ENCODE data around the gene SORCS3. TPM values are rescaled to one million over a fixed set of nuclear protein-coding genes. Genes with fewer than 3 reads are reported as not detected.

The SORCS3 gene
- total RNA-seq, 1 experiment from 2014 or later: not detected

DNA sequence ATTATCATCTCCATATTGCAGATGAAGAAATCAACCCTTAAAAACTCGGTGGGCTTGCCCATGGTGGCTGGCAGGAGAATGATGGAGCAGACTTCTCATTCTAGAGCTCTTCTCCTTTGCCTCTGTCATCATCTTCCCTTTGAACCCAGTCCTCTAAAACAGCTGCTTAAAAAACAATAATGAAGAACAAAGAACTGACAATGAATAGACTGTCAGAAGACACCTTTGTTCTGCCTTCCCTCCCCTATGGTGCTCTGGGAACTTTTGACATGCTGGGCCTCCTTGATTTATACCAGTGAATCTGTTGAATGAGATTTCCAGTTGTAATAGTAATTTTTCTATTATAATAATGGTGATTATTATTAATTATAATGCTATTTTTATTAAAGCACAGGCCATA lies 103.0 kb downstream of the SORCS3 start:
- no peak overlapping the region for H3K27ac ChIP-seq
- intact Hi-C loops (cut with micrococcal nuclease; ENCODE audit: unreplicated experiment): no loop called here
- no peaks in the 10 kb centered on the region for H3F3A ChIP-seq (ENCODE audit: insufficient read depth, low read depth)
- no peak overlapping the region for H3K4me3 ChIP-seq
- TF ChIP-seq, protein P1, sequence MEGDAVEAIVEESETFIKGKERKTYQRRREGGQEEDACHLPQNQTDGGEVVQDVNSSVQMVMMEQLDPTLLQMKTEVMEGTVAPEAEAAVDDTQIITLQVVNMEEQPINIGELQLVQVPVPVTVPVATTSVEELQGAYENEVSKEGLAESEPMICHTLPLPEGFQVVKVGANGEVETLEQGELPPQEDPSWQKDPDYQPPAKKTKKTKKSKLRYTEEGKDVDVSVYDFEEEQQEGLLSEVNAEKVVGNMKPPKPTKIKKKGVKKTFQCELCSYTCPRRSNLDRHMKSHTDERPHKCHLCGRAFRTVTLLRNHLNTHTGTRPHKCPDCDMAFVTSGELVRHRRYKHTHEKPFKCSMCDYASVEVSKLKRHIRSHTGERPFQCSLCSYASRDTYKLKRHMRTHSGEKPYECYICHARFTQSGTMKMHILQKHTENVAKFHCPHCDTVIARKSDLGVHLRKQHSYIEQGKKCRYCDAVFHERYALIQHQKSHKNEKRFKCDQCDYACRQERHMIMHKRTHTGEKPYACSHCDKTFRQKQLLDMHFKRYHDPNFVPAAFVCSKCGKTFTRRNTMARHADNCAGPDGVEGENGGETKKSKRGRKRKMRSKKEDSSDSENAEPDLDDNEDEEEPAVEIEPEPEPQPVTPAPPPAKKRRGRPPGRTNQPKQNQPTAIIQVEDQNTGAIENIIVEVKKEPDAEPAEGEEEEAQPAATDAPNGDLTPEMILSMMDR (conservative IDR thresholded peaks at IDR 0.05): no peak
- no peak for TF ChIP-seq EZH2 (IDR thresholded peaks at IDR 0.05; ENCODE audit: low read depth)
- BruUV-seq (replicated peaks): no TSS peak
- no peak overlapping the region for H2AFZ ChIP-seq
- no peak for DNase-seq
- no peaks in the 10 kb centered on the region for H3K27me3 ChIP-seq (ENCODE audit: insufficient read depth, low read depth)
- no peaks in the 10 kb centered on the region for H3K9me3 ChIP-seq (ENCODE audit: insufficient read depth, low read depth)
- no peaks in the 10 kb centered on the region for H4K20me1 ChIP-seq (ENCODE audit: insufficient read depth)
- no peaks in the 10 kb centered on the region for H3K36me3 ChIP-seq (ENCODE audit: low read depth)
- no peaks in the 10 kb centered on the region for H3K79me2 ChIP-seq (ENCODE audit: low read depth)
- H3K9me2 ChIP-seq (ENCODE audit: insufficient read depth): no peaks in the 10 kb centered on the region
- CTCF ChIA-PET: no interaction called here
- H3K4me1 ChIP-seq (replicated peaks; ENCODE audit: insufficient read depth): no peaks in the 10 kb centered on the region
- POLR2A ChIA-PET (ENCODE audit: unreplicated experiment): no interaction called here
- H3K4me2 ChIP-seq: no peak overlapping the region

DNA sequence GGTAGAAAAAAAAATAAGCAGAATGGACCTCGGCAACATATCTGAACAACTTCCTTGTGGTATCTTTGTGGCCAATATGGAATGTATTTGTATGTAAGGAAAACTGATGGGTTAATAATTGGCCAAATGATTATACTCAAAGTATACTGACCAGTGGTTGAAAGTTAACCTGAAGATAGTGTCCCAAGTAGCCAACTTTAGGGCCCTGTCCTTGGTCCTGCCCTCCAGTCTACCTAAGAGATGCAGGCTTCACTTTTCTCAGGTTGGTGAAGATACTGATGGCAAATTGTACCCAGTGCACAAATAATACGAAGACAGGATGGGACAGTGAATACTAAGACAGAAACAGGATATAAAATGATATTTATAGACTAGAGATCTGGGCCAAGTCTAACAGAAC lies 109.2 kb downstream of the SORCS3 start:
- Histone ChIP-seq H3K4me1 (replicated peaks; ENCODE audit: insufficient read depth) (no peaks in the 10 kb centered on the region), H3K4me2 (no peak overlapping the region), H3K27me3 (ENCODE audit: insufficient read depth, low read depth) (no peaks in the 10 kb centered on the region), H3K79me2 (ENCODE audit: low read depth) (no peaks in the 10 kb centered on the region), H3K4me3 (no peak overlapping the region), H3K9me3 (ENCODE audit: insufficient read depth, low read depth) (no peaks in the 10 kb centered on the region), H3K27ac (no peak overlapping the region), H3K36me3 (ENCODE audit: low read depth) (no peaks in the 10 kb centered on the region), H4K20me1 (ENCODE audit: insufficient read depth) (no peaks in the 10 kb centered on the region), H3F3A (ENCODE audit: insufficient read depth, low read depth) (no peaks in the 10 kb centered on the region), H3K9me2 (ENCODE audit: insufficient read depth) (no peaks in the 10 kb centered on the region), H2AFZ (no peak overlapping the region)
- ChIA-PET CTCF (no interaction called here), POLR2A (ENCODE audit: unreplicated experiment) (no interaction called here)
- intact Hi-C loops (cut with micrococcal nuclease; ENCODE audit: unreplicated experiment): no loop called here
- no TSS peak for BruUV-seq (replicated peaks)
- no peak for TF ChIP-seq EZH2 (IDR thresholded peaks at IDR 0.05; ENCODE audit: low read depth)
- TF ChIP-seq, protein P1 (conservative IDR thresholded peaks at IDR 0.05): no peak
- no peak for DNase-seq

DNA sequence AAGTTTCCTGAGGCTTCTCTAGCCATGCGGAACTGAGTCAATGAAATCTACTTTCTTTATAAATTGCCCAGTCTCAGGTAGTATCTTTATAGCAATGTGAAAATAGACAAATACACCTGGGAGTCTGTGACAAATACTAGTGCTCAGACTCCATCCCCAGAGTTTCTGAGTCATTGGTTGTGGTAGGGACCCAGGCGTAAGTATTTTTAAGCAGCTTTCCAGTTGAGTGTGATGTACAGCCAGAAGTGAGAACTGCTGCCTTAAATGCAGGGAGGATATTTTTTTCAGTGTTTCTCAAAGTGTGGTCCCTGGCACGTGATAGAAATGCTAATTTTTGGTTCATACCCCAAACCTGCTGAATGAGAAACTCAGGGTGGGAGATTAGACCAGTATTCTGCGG lies 121.7 kb downstream of the SORCS3 start:
- no peaks in the 10 kb centered on the region for H3F3A ChIP-seq (ENCODE audit: insufficient read depth, low read depth)
- TF ChIP-seq, protein P1 (conservative IDR thresholded peaks at IDR 0.05): no peak
- TF ChIP-seq EZH2 (IDR thresholded peaks at IDR 0.05; ENCODE audit: low read depth): no peak
- H3K9me3 ChIP-seq (ENCODE audit: insufficient read depth, low read depth): no peaks in the 10 kb centered on the region
- no peak overlapping the region for H3K4me2 ChIP-seq
- ChIA-PET CTCF (no interaction called here), POLR2A (ENCODE audit: unreplicated experiment) (no interaction called here)
- no peaks in the 10 kb centered on the region for H3K79me2 ChIP-seq (ENCODE audit: low read depth)
- H3K4me3 ChIP-seq: no peak overlapping the region
- no peak for DNase-seq
- no peaks in the 10 kb centered on the region for H3K9me2 ChIP-seq (ENCODE audit: insufficient read depth)
- no peaks in the 10 kb centered on the region for H4K20me1 ChIP-seq (ENCODE audit: insufficient read depth)
- H3K27ac ChIP-seq: no peak overlapping the region
- H3K4me1 ChIP-seq (replicated peaks; ENCODE audit: insufficient read depth): no peaks in the 10 kb centered on the region
- no peaks in the 10 kb centered on the region for H3K27me3 ChIP-seq (ENCODE audit: insufficient read depth, low read depth)
- no peak overlapping the region for H2AFZ ChIP-seq
- no TSS peak for BruUV-seq (replicated peaks)
- intact Hi-C loops (cut with micrococcal nuclease; ENCODE audit: unreplicated experiment): no loop called here
- H3K36me3 ChIP-seq (ENCODE audit: low read depth): no peaks in the 10 kb centered on the region
